SK-N-SH treated with all-trans-retinoic acid at 6 μM for 48 hours (cell line): ENCODE measurements around the gene ASPN.

Experiments used
- CSDC2 ChIP-seq: fragments of 250-450 bp; sonication (Bioruptor Pico); IDR thresholded peaks from 2 replicates; pipeline ENCODE4 v1.5.0; 2020; ENCODE audit warnings: mild to moderate bottlenecking, moderate library complexity
- ESRRG ChIP-seq: fragments of 250-450 bp; sonication (Bioruptor Pico); IDR thresholded peaks from 2 replicates; pipeline ENCODE4 v1.6.1; 2021; ENCODE audit warnings: mild to moderate bottlenecking
- OSR1 ChIP-seq: fragments of 250-450 bp; sonication (Bioruptor Pico); IDR thresholded peaks from 2 replicates; pipeline ENCODE4 v1.8.0; 2022; ENCODE audit warnings: moderate library complexity, mild to moderate bottlenecking, inconsistent platforms
- RARB ChIP-seq: fragments of 250-450 bp; sonication (Bioruptor Pico); IDR thresholded peaks from 2 replicates; pipeline ENCODE4 v1.8.0; 2021; ENCODE audit warnings: mild to moderate bottlenecking, moderate library complexity
- TCF4 ChIP-seq: fragments of 250-450 bp; sonication (Bioruptor Pico); IDR thresholded peaks from 2 replicates; pipeline ENCODE4 v1.8.0; 2021; ENCODE audit warnings: mild to moderate bottlenecking, moderate library complexity, borderline replicate concordance
- TOX ChIP-seq: fragments of 250-450 bp; sonication (Bioruptor Pico); IDR thresholded peaks from 2 replicates; pipeline ENCODE4 v1.8.0; 2021; ENCODE audit warnings: mild to moderate bottlenecking, moderate library complexity, borderline replicate concordance
- ZFP3 ChIP-seq: fragments of 250-450 bp; sonication (Bioruptor Pico); IDR thresholded peaks from 2 replicates; pipeline ENCODE4 v1.5.0; 2020; ENCODE audit warnings: mild to moderate bottlenecking, moderate library complexity
- ZFP30 ChIP-seq: fragments of 450-650 bp; formaldehyde crosslinking; IDR thresholded peaks from 2 replicates; pipeline ENCODE4 v1.5.0; 2022; ENCODE audit warnings: mild to moderate bottlenecking, moderate library complexity
- ZNF565 ChIP-seq: fragments of 450-650 bp; formaldehyde crosslinking; conservative IDR thresholded peaks from 2 replicates; pipeline ENCODE4 v1.5.0; 2020; ENCODE audit warnings: low read depth, mild to moderate bottlenecking, moderate library complexity
- ZNF70 ChIP-seq: fragments of 450-650 bp; formaldehyde crosslinking; IDR thresholded peaks from 2 replicates; pipeline ENCODE4 v1.5.0; 2020; ENCODE audit warnings: mild to moderate bottlenecking, moderate library complexity
- ZNF8 ChIP-seq: fragments of 450-650 bp; formaldehyde crosslinking; IDR thresholded peaks from 2 replicates; pipeline ENCODE4 v1.5.0; 2020; ENCODE audit warnings: mild to moderate bottlenecking, moderate library complexity
- TF ChIP-seq, protein P1 (sequence below): fragments of 250-450 bp; sonication (Bioruptor Pico); IDR thresholded peaks from 2 replicates; pipeline ENCODE4 v1.8.0; 2021; ENCODE audit warnings: low read depth, mild to moderate bottlenecking, moderate library complexity, borderline replicate concordance
- TF ChIP-seq, protein P2 (sequence below): fragments of 250-450 bp; sonication (Bioruptor Pico); IDR thresholded peaks from 2 replicates; pipeline ENCODE4 v1.8.0; 2020; ENCODE audit warnings: mild to moderate bottlenecking, moderate library complexity, borderline replicate concordance
- TF ChIP-seq, protein P3 (sequence below): fragments of 250-450 bp; sonication (Bioruptor Pico); IDR thresholded peaks from 2 replicates; pipeline ENCODE4 v1.5.1; 2020; ENCODE audit warnings: low read depth, mild to moderate bottlenecking, moderate library complexity

DNA sequence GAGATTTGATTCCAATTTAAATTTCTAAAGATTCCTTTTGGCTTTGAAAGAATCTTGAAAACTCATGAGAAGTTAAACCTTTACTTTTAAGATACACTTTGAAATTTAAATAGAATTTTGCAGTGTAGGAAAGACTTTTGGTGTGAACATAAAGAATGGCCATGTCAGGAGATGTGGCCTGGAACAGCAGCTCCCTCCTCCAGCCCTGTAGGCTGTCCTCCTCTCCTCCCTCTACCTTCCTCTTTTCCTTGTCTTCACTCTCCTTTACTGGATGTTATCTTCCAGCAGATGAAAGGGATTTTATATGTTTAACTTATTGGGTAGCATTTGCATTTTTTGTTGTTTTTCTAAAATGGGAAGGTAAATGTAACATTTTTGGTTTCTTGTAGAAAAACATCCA lies 18.9 kb downstream of the ASPN start:
- TF ChIP-seq, protein P1, sequence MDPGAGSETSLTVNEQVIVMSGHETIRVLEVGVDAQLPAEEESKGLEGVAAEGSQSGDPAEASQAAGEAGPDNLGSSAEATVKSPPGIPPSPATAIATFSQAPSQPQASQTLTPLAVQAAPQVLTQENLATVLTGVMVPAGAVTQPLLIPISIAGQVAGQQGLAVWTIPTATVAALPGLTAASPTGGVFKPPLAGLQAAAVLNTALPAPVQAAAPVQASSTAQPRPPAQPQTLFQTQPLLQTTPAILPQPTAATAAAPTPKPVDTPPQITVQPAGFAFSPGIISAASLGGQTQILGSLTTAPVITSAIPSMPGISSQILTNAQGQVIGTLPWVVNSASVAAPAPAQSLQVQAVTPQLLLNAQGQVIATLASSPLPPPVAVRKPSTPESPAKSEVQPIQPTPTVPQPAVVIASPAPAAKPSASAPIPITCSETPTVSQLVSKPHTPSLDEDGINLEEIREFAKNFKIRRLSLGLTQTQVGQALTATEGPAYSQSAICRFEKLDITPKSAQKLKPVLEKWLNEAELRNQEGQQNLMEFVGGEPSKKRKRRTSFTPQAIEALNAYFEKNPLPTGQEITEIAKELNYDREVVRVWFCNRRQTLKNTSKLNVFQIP (CRISPR knock-in tag), result no peak
- TF ChIP-seq, protein P2, sequence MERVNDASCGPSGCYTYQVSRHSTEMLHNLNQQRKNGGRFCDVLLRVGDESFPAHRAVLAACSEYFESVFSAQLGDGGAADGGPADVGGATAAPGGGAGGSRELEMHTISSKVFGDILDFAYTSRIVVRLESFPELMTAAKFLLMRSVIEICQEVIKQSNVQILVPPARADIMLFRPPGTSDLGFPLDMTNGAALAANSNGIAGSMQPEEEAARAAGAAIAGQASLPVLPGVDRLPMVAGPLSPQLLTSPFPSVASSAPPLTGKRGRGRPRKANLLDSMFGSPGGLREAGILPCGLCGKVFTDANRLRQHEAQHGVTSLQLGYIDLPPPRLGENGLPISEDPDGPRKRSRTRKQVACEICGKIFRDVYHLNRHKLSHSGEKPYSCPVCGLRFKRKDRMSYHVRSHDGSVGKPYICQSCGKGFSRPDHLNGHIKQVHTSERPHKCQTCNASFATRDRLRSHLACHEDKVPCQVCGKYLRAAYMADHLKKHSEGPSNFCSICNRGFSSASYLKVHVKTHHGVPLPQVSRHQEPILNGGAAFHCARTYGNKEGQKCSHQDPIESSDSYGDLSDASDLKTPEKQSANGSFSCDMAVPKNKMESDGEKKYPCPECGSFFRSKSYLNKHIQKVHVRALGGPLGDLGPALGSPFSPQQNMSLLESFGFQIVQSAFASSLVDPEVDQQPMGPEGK (CRISPR knock-in tag), result no peak
- TF ChIP-seq, protein P3, sequence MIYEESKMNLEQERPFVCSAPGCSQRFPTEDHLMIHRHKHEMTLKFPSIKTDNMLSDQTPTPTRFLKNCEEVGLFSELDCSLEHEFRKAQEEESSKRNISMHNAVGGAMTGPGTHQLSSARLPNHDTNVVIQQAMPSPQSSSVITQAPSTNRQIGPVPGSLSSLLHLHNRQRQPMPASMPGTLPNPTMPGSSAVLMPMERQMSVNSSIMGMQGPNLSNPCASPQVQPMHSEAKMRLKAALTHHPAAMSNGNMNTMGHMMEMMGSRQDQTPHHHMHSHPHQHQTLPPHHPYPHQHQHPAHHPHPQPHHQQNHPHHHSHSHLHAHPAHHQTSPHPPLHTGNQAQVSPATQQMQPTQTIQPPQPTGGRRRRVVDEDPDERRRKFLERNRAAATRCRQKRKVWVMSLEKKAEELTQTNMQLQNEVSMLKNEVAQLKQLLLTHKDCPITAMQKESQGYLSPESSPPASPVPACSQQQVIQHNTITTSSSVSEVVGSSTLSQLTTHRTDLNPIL (CRISPR knock-in tag), result no peak
- TF ChIP-seq ESRRG (CRISPR knock-in tag) (no peak), OSR1 (CRISPR knock-in tag) (no peak), TCF4 (CRISPR knock-in tag) (no peak), ZNF8 (no peak), ZNF70 (CRISPR knock-in tag) (no peak), ZFP30 (no peak), ZNF565 (no peak), CSDC2 (CRISPR knock-in tag) (no peak), ZFP3 (CRISPR knock-in tag) (no peak), RARB (no peak), TOX (no peak)
